ENCODE measurements around the gene EPOP. TPM values are rescaled to one million over a fixed set of nuclear protein-coding genes. Genes with fewer than 3 reads are reported as not detected.

The EPOP gene
- total and polyA plus RNA-seq, 8 donors: 1.5 to 2.1 (median 1.7) TPM

GRCh38 chr17:38709864-38710603, 35.3 kb upstream of the EPOP start:
- Histone ChIP-seq H3K4me1 (peaks cover 4 to 45% of the 10 kb centered on the region in 2 donors), H3K27ac (peak overlapping the region in 1 of 2 donors; percentile 18), H3K36me3 (peaks cover 0 to 70% of the 10 kb centered on the region in 2 donors), H3K9me3 (no peaks in the 10 kb centered on the region), H3K4me3 (no peak overlapping the region), H3K27me3 (no peaks in the 10 kb centered on the region)
- TF ChIP-seq, protein P1, sequence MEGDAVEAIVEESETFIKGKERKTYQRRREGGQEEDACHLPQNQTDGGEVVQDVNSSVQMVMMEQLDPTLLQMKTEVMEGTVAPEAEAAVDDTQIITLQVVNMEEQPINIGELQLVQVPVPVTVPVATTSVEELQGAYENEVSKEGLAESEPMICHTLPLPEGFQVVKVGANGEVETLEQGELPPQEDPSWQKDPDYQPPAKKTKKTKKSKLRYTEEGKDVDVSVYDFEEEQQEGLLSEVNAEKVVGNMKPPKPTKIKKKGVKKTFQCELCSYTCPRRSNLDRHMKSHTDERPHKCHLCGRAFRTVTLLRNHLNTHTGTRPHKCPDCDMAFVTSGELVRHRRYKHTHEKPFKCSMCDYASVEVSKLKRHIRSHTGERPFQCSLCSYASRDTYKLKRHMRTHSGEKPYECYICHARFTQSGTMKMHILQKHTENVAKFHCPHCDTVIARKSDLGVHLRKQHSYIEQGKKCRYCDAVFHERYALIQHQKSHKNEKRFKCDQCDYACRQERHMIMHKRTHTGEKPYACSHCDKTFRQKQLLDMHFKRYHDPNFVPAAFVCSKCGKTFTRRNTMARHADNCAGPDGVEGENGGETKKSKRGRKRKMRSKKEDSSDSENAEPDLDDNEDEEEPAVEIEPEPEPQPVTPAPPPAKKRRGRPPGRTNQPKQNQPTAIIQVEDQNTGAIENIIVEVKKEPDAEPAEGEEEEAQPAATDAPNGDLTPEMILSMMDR (IDR thresholded peaks at IDR 0.05): no peak
- no peak for ATAC-seq
- intact Hi-C loops (cut with DNase I): no loop called here
- no peak for DNase-seq

DNA sequence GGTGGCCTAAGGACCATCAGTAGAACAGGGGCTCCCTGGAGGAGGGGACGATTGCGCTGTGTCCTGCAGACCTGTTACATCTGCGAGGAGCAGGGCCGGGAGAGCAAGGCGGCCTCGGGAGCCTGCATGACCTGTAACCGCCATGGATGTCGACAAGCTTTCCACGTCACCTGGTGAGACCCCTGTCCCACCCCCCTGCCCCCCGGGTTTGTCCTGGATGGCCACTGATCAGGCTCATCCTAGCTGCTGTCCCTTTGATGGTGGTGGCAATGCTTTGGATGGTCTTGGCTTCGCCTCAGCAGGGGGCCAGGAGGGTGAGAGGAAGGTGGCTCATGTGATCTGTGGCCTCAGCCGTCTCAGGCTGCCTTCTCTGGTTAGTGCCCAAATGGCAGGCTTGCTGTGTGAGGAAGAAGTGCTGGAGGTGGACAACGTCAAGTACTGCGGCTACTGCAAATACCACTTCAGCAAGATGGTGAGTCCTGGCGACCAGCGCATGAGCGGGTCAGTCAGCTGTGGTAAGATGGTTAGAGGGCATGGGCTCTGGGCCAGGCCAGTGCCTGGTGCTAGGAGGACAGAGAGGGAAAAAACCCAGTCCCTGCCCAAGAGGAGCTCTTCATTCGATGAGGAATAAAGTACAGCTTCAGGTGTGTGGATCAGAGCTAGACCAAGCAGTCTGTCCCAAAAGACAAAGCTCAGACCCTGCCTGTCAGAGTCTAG, 34.5 kb upstream of the EPOP start:
- Histone ChIP-seq H3K4me3 (no peak overlapping the region), H3K36me3 (peaks cover 0 to 62% of the 10 kb centered on the region in 2 donors), H3K27me3 (no peaks in the 10 kb centered on the region), H3K4me1 (peaks cover 4 to 45% of the 10 kb centered on the region in 2 donors), H3K9me3 (no peaks in the 10 kb centered on the region), H3K27ac (no peak overlapping the region)
- DNase-seq (no peak), ATAC-seq (no peak)
- TF ChIP-seq, protein P1 (IDR thresholded peaks at IDR 0.05): no peak
- intact Hi-C loops (cut with DNase I): no loop called here

GRCh38 chr17:38707678-38708351, 33.1 kb upstream of the EPOP start:
- Histone ChIP-seq H3K27ac (no peak overlapping the region), H3K4me3 (no peak overlapping the region), H3K9me3 (no peaks in the 10 kb centered on the region), H3K4me1 (peaks cover 8 to 39% of the 10 kb centered on the region in 2 donors), H3K27me3 (no peaks in the 10 kb centered on the region), H3K36me3 (peaks cover 0 to 48% of the 10 kb centered on the region in 2 donors)
- intact Hi-C loops (cut with DNase I): no loop called here
- no peak for ATAC-seq
- TF ChIP-seq, protein P1 (IDR thresholded peaks at IDR 0.05): no peak
- no peak for DNase-seq

- H3K27ac ChIP-seq: peak overlapping the region; percentile 81 to 98
- H3K36me3 ChIP-seq: peaks cover 0 to 36% of the 10 kb centered on the region in 2 donors
- peak overlapping the region; percentile 57 to 88 for H3K4me3 ChIP-seq
- TF ChIP-seq, protein P1 (IDR thresholded peaks at IDR 0.05): no peak
- DNase-seq: peak in 1 of 4 donors; percentile 46
- ATAC-seq: no peak
- no peaks in the 10 kb centered on the region for H3K27me3 ChIP-seq
- peaks cover 10 to 42% of the 10 kb centered on the region in 2 donors for H3K4me1 ChIP-seq
- no peaks in the 10 kb centered on the region for H3K9me3 ChIP-seq
- intact Hi-C loops (cut with DNase I): no loop called here
Measured at GRCh38 chr17:38706505-38707216, 31.9 kb upstream of the EPOP start.

Data from left lung (tissue), 10 donors.